Astrocyte (in vitro differentiated cells and primary cell): ENCODE results near the gene FER.

Source experiments
- CTCF ChIP-seq: IDR thresholded peaks from 2 replicates; pipeline ENCODE4 v1.5.1; 2011; ENCODE audit warnings: low read depth, mild to moderate bottlenecking, inconsistent platforms, low read length, moderate library complexity; ENCODE audit not compliant: insufficient read depth
- EZH2 ChIP-seq: IDR thresholded peaks from 2 replicates; pipeline ENCODE4 v1.6.1; 2012; ENCODE audit warnings: mild to moderate bottlenecking, low read length, inconsistent platforms; ENCODE audit not compliant: insufficient read depth

GRCh38 chr5:108919591-108920326, 172.1 kb downstream of the FER start:
- TF ChIP-seq CTCF (peak; percentile 16), EZH2 (no peak)
